A549 (cell line): ENCODE data around the gene PKD2. TPM values are rescaled to one million over a fixed set of nuclear protein-coding genes. Genes with fewer than 3 reads are reported as not detected.

Experiments
- ATAC-seq, 2 experiments: fragments of 200-7000 bp in 1 of 2; fragments of >200 bp in 1 of 2; cut with Nextera tagmentation in 1 of 2; cut with Tn5 transposase in 1 of 2; 3 replicates each; pipeline versions ENCODE4 v1.8.0 to v1.9.1; 2018 to 2020; ENCODE audit warnings: mild to moderate bottlenecking in 1 of 2, moderate library complexity in 1 of 2
- CTCF ChIA-PET: fragments of 300-600 bp; sonication (Branson Sonifier 250); formaldehyde crosslinking; extraction: SDS; loops from one replicate; lab custom pipeline; 2021; ENCODE audit warnings: antibody characterized with exemption, inconsistent platforms; lab: Yijun Ruan, JAX
- POLR2A ChIA-PET: fragments of 350-600 bp; formaldehyde crosslinking; extraction: SDS; loops from one replicate; lab custom pipeline; 2021; ENCODE audit warnings: antibody characterized with exemption, inconsistent platforms; lab: Yijun Ruan, JAX
- DNase-seq, 2 experiments: peaks; one replicate each; pipeline versions ENCODE4 v3.0.0 to v3.0.0-alpha.2; 2011 to 2016; ENCODE audit warnings: low read depth in 1 of 2, low spot score in 1 of 2
- FAIRE-seq: peaks from 2 replicates; lab custom pipeline; 2011; peaks lifted over from hg19 to GRCh38; lab: Jason Lieb, UNC
- H3K27ac ChIP-seq, 2 experiments: fragments of >200 bp; sonication (Bioruptor Twin); formaldehyde crosslinking; 3 replicates each; pipeline ENCODE4 v1.5.1; 2016 to 2017
- H3K4me1 ChIP-seq: fragments of >200 bp; sonication (Bioruptor Twin); formaldehyde crosslinking; 3 replicates; pipeline ENCODE4 v1.6.1; 2016
- H3K4me2 ChIP-seq: fragments of >200 bp; sonication (Bioruptor Twin); formaldehyde crosslinking; 3 replicates; pipeline ENCODE4 v1.6.1; 2016
- H3K4me3 ChIP-seq: fragments of >200 bp; sonication (Bioruptor Twin); formaldehyde crosslinking; 3 replicates; pipeline ENCODE4 v1.5.1; 2016
- H3K9me3 ChIP-seq: fragments of >200 bp; sonication (Bioruptor Twin); formaldehyde crosslinking; 3 replicates; pipeline ENCODE4 v1.6.1; 2016
- BHLHE40 ChIP-seq: IDR thresholded peaks from 2 replicates; pipeline ENCODE4 v1.6.1; 2012; ENCODE audit warnings: low read depth, low read length, inconsistent platforms
- CEBPB ChIP-seq, 2 experiments: fragments of >200 bp in 1 of 2; sonication (Bioruptor Twin) in 1 of 2; formaldehyde crosslinking in 1 of 2; IDR thresholded peaks; 2 replicates each; pipeline ENCODE4 v1.6.1; 2012 to 2016
- CTCF ChIP-seq: fragments of >200 bp; sonication (Bioruptor Twin); formaldehyde crosslinking; IDR thresholded peaks from 3 replicates; pipeline ENCODE4 v1.5.1; 2016
- EP300 ChIP-seq, 2 experiments: fragments of >200 bp; sonication (Bioruptor Twin); formaldehyde crosslinking; IDR thresholded peaks; 2 replicates in 1 of 2; 3 replicates in 1 of 2; pipeline ENCODE4 v1.6.1; 2016 to 2017
- ESRRA ChIP-seq: fragments of 150-350 bp; IDR thresholded peaks from 2 replicates; pipeline ENCODE4 v1.6.1; 2014; ENCODE audit warnings: mild to moderate bottlenecking, low read length, borderline replicate concordance
- FOSB ChIP-seq: fragments of 250-450 bp; sonication (Bioruptor Pico); IDR thresholded peaks from 2 replicates; pipeline ENCODE4 v1.5.0; 2020; ENCODE audit warnings: mild to moderate bottlenecking, moderate library complexity
- FOXS1 ChIP-seq: fragments of 250-450 bp; sonication (Bioruptor Pico); IDR thresholded peaks from 2 replicates; pipeline ENCODE4 v1.5.0; 2020; ENCODE audit warnings: mild to moderate bottlenecking, moderate library complexity
- GATA3 ChIP-seq: IDR thresholded peaks from 2 replicates; pipeline ENCODE4 v1.6.1; 2012; ENCODE audit warnings: borderline replicate concordance
- HMGXB4 ChIP-seq: fragments of 250-450 bp; sonication (Bioruptor Pico); IDR thresholded peaks from 2 replicates; pipeline ENCODE4 v1.5.0; 2021; ENCODE audit warnings: mild to moderate bottlenecking, moderate library complexity, borderline replicate concordance
- JUNB ChIP-seq: fragments of >200 bp; sonication (Bioruptor Twin); formaldehyde crosslinking; IDR thresholded peaks from 2 replicates; pipeline ENCODE4 v1.6.1; 2016
- KDM1A ChIP-seq: fragments of 200-600 bp; sonication (generic); IDR thresholded peaks from 2 replicates; pipeline ENCODE4 v1.6.1; 2016; ENCODE audit warnings: low read depth, mild to moderate bottlenecking
- POLR2A ChIP-seq: IDR thresholded peaks from 2 replicates; pipeline ENCODE4 v1.6.1; 2012; ENCODE audit warnings: mild to moderate bottlenecking, low read length
- POLR2AphosphoS2 ChIP-seq: conservative IDR thresholded peaks from 2 replicates; pipeline ENCODE4 v1.6.1; 2012; ENCODE audit warnings: low read length, improper control_type of control experiment, inconsistent platforms
- TFCP2L1 ChIP-seq: fragments of 250-450 bp; sonication (Bioruptor Pico); IDR thresholded peaks from 2 replicates; pipeline ENCODE4 v1.5.0; 2021; ENCODE audit warnings: mild to moderate bottlenecking
- WGBS: methylation state at CpG from one replicate; pipeline ENCODE4 v1.1.6; 2017; ENCODE audit errors: missing lambda C conversion rate; 5-methylcytosine and 5-hydroxymethylcytosine counted together
- polyA plus RNA-seq, 4 experiments: library from polyadenylated mRNA; depleted of rRNA in 3 of 4; stranded (reverse); fragments of >200 nt; fragmentation: RNase III in 1 of 4; extraction: RNeasy Plus Mini Kit Qiagen cat#74134 plus additional on column Dnase treatment in 1 of 4; gene quantifications; 2 replicates in 3 of 4; 3 replicates in 1 of 4; pipeline ENCODE4 v1.2.3, GENCODE V29; 2011 to 2017
- TF ChIP-seq, protein P1 (sequence below): fragments of >200 bp; sonication (Bioruptor Twin); formaldehyde crosslinking; IDR thresholded peaks from 2 replicates; pipeline ENCODE4 v1.6.1; 2016
- TF ChIP-seq, protein P2 (sequence below): fragments of 450-650 bp; IDR thresholded peaks from 2 replicates; pipeline ENCODE4 v1.6.1; 2014; ENCODE audit warnings: antibody characterized with exemption
- TF ChIP-seq, protein P3 (sequence below): IDR thresholded peaks from 2 replicates; pipeline ENCODE4 v1.6.1; 2012

The PKD2 gene
- polyA plus RNA-seq, 2 of the 4 experiments (the other 2 are of a cell fraction) = 39.4 to 57.6 TPM

DNA sequence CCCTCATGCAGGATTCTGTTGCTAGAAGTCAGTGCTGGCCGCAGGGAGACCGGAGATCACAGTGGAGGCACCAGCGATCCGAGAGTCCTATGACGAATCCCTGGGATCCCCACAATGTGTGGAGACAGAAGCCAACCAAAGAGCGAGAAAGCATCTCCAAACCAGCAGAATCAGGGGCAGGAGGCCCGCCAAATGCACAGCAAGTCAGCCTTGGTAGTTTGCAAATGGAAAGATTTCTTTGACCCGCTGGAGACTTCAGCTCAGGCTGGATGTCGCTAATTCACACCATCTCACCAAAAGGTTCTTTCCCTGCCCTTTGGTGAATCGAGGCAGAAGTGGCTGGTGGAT is 505 bp upstream of the PKD2 start:
- peak overlapping the region; percentile 96 to 100 for H3K27ac ChIP-seq
- WGBS = 81% methylated on average over 7 of the region's 10 CpGs
- CTCF ChIA-PET = interaction anchor here (1.6 kb wide), 1 partner anchor 200 kb away, joined by 3 read pairs; no protein-coding TSS in a partner anchor
- ATAC-seq (peak in 1 of 2 experiments; percentile 2; a peak in 2 of 6 replicates), FAIRE-seq (no peak), DNase-seq (no peak)
- H3K9me3 ChIP-seq = no peaks in the 10 kb centered on the region
- TF ChIP-seq, protein P1, sequence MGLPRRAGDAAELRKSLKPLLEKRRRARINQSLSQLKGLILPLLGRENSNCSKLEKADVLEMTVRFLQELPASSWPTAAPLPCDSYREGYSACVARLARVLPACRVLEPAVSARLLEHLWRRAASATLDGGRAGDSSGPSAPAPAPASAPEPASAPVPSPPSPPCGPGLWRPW = no peak
- TF ChIP-seq POLR2A = no peak
- TF ChIP-seq BHLHE40 = no peak
- no peak for TF ChIP-seq ESRRA
- TF ChIP-seq GATA3 = no peak
- TF ChIP-seq CTCF = no peak
- no peak for TF ChIP-seq EP300 (IDR thresholded peaks at IDR 0.05)
- no peak for TF ChIP-seq HMGXB4 (CRISPR knock-in tag)
- peak overlapping the region; percentile 72 for H3K4me2 ChIP-seq
- H3K4me3 ChIP-seq = peak overlapping the region; percentile 98
- H3K4me1 ChIP-seq = peaks cover 34% of the 10 kb centered on the region
- POLR2A ChIA-PET = no interaction called here

- WGBS = 1% methylated on average over 16 of the region's 51 CpGs
- TF ChIP-seq CTCF (no peak), KDM1A (peak; percentile 20; the same call in 1 of the 2 replicates)
- TF ChIP-seq, all 56 proteins: peak for 1
- peak overlapping the region; percentile 98 for H3K4me3 ChIP-seq
- ChIA-PET POLR2A (no interaction called here), CTCF (no interaction called here)
- peaks cover 46% of the 10 kb centered on the region for H3K4me1 ChIP-seq
- H3K27ac ChIP-seq = peak overlapping the region; percentile 96 to 100
- DNase-seq (peak; percentile 30), ATAC-seq (peak; percentile 78 to 80), FAIRE-seq (no peak)
- H3K9me3 ChIP-seq = no peaks in the 10 kb centered on the region
- H3K4me2 ChIP-seq = peak overlapping the region; percentile 87
Measured at GRCh38 chr4:88008122-88008742, 797 bp downstream of the PKD2 start.

- peak overlapping the region; percentile 98 for H3K4me3 ChIP-seq
- WGBS = 12% methylated on average over 5 of the region's 5 CpGs
- no peaks in the 10 kb centered on the region for H3K9me3 ChIP-seq
- ChIA-PET POLR2A (no interaction called here), CTCF (interaction anchor here (1.0 kb wide), 1 partner anchor 13 kb away, joined by 5 read pairs; no protein-coding TSS in a partner anchor)
- peak in 1 of 2 experiments; percentile 4 for DNase-seq
- H3K27ac ChIP-seq = peak overlapping the region; percentile 96 to 100
- peak overlapping the region; percentile 87 for H3K4me2 ChIP-seq
- ATAC-seq = 0 out of 6 replicates have a peak, but pooled peaks of 1 of the 2 experiments have one; percentile 12
- no peak for FAIRE-seq
- H3K4me1 ChIP-seq = peaks cover 46% of the 10 kb centered on the region
- no peak for TF ChIP-seq GATA3
- no peak for TF ChIP-seq CEBPB (IDR thresholded peaks at IDR 0.05)
Measured at GRCh38 chr4:88008743-88009171, 1.3 kb downstream of the PKD2 start.

- no peak for ATAC-seq
- H3K27ac ChIP-seq = no peak overlapping the region
- no peak overlapping the region; the same call in 2 of the 3 replicates for H3K4me3 ChIP-seq
- FAIRE-seq = no peak
- no peak for DNase-seq
- 78% methylated on average over 5 of the region's 5 CpGs for WGBS
- no peaks in the 10 kb centered on the region for H3K9me3 ChIP-seq
- POLR2A ChIA-PET = no interaction called here
- peaks cover 46% of the 10 kb centered on the region for H3K4me1 ChIP-seq
- CTCF ChIA-PET = interaction anchor here (0.7 to 1.1 kb wide), 3 partner anchors 12 to 202 kb away, joined by 3 to 5 read pairs (median 3); no protein-coding TSS in a partner anchor
- H3K4me2 ChIP-seq = peak overlapping the region; percentile 87
- TF ChIP-seq, protein P2, sequence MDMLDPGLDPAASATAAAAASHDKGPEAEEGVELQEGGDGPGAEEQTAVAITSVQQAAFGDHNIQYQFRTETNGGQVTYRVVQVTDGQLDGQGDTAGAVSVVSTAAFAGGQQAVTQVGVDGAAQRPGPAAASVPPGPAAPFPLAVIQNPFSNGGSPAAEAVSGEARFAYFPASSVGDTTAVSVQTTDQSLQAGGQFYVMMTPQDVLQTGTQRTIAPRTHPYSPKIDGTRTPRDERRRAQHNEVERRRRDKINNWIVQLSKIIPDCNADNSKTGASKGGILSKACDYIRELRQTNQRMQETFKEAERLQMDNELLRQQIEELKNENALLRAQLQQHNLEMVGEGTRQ = no peak
- TF ChIP-seq FOSB (CRISPR knock-in tag) (no peak), TFCP2L1 (CRISPR knock-in tag) (no peak), FOXS1 (CRISPR knock-in tag) (no peak), JUNB (no peak), POLR2AphosphoS2 (no peak), BHLHE40 (no peak)
- TF ChIP-seq, protein P3, sequence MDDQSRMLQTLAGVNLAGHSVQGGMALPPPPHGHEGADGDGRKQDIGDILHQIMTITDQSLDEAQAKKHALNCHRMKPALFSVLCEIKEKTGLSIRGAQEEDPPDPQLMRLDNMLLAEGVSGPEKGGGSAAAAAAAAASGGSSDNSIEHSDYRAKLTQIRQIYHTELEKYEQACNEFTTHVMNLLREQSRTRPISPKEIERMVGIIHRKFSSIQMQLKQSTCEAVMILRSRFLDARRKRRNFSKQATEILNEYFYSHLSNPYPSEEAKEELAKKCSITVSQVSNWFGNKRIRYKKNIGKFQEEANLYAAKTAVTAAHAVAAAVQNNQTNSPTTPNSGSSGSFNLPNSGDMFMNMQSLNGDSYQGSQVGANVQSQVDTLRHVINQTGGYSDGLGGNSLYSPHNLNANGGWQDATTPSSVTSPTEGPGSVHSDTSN = no peak
- TF ChIP-seq, all 56 proteins: peak for 0
Measured at GRCh38 chr4:88009871-88010270, 2.4 kb downstream of the PKD2 start.
